Measurements from ENCODE around the gene WDR72.

DNA sequence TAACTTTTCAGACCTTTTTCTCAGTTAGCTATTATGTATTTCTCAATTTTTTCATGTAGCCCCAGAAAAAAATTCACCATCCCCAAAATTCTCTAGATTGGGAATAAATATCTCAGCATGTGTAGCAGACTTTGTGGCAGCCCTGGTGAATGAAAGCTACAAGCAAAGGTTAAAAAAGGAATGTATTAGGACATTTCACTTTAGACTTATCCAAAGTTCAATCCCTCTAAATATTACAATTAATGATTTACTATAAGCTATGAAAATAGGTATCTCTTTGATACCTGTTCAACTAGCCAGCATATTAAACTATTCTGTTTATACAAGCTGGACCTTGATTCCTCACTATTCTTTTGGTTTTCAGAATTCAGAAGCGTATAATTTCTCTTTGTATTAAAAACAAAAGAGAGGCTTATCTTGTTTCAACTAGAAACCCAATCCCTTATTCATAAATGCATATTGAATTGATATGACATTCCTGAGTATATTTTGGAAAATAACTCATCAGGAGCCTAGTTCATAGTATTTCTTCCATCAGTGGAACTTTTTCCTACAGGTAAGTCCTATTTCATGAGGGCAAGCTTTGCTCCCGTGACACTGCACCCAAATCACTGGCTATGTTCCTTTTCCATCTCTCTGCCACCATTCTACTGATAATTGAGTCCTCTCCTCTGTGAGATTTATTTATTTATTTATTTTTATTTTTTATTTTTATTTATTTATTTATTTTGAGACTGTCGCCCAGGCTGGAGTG, 38.0 kb downstream of the WDR72 start:
- TF ChIP-seq NFE2L1 (CRISPR knock-in tag; IDR thresholded peaks at IDR 0.05; ENCODE audit: borderline replicate concordance) (no peak), HNRNPH1 (optimal IDR thresholded peaks at IDR 0.05; ENCODE audit: low read depth, low read length) (no peak), ZNF121 (CRISPR knock-in tag; IDR thresholded peaks at IDR 0.05) (no peak), TCF7 (IDR thresholded peaks at IDR 0.05; ENCODE audit: low read depth) (no peak), MXD4 (CRISPR knock-in tag; IDR thresholded peaks at IDR 0.05) (no peak), EZH2 (conservative IDR thresholded peaks at IDR 0.05; ENCODE audit: low read depth, low read length) (no peak), ZNF24 (IDR thresholded peaks at IDR 0.05) (no peak)

Measured in HepG2 (cell line).